Glutamatergic neuron (in vitro differentiated cells): ENCODE data around the gene GALNT7. TPM values are rescaled to one million over a fixed set of nuclear protein-coding genes. Genes with fewer than 3 reads are reported as not detected.

ENCODE experiments used
- DNase-seq: peaks from one replicate; pipeline ENCODE4 v3.0.0; 2022
- H3K27ac Mint-ChIP-seq: one replicate; pipeline ENCODE4 v1.8.0; 2020; ENCODE audit warnings: mild to moderate bottlenecking, mixed read lengths, inconsistent platforms; ENCODE audit not compliant: unreplicated experiment
- H3K27me3 Mint-ChIP-seq: one replicate; pipeline ENCODE4 v1.8.0; 2020; ENCODE audit warnings: mild to moderate bottlenecking, moderate library complexity, mixed read lengths, inconsistent platforms; ENCODE audit not compliant: unreplicated experiment
- H3K36me3 Mint-ChIP-seq: one replicate; pipeline ENCODE4 v1.8.0; 2020; ENCODE audit warnings: mild to moderate bottlenecking, mixed read lengths, inconsistent platforms; ENCODE audit not compliant: unreplicated experiment
- H3K4me1 Mint-ChIP-seq: one replicate; pipeline ENCODE4 v1.8.0; 2020; ENCODE audit warnings: mild to moderate bottlenecking, low read depth, mixed read lengths, inconsistent platforms; ENCODE audit not compliant: unreplicated experiment
- H3K4me3 Mint-ChIP-seq: one replicate; pipeline ENCODE4 v1.8.0; 2020; ENCODE audit warnings: mild to moderate bottlenecking, mixed read lengths, inconsistent platforms; ENCODE audit not compliant: unreplicated experiment
- H3K9me3 Mint-ChIP-seq: one replicate; pipeline ENCODE4 v1.8.0; 2020; ENCODE audit warnings: mild to moderate bottlenecking, moderate library complexity, mixed read lengths, inconsistent platforms; ENCODE audit not compliant: unreplicated experiment
- total RNA-seq: library from RNA; stranded (reverse); fragmentation: NEBNext Ultra II Directional; extraction: Animal tissue kit (Norgen Biotek cat#: 25700); gene quantifications from one replicate; pipeline ENCODE4 v1.2.1, GENCODE V29; 2021; ENCODE audit not compliant: unreplicated experiment
- TF ChIP-seq, protein P1 (sequence below): fragments of 200-600 bp; sonication (generic); IDR thresholded peaks from one replicate; pipeline ENCODE4 v1.5.0; 2021; ENCODE audit not compliant: partially characterized antibody, unreplicated experiment

Gene GALNT7
- total RNA-seq, 1 donor from 2014 or later, result 17.9 TPM

DNA sequence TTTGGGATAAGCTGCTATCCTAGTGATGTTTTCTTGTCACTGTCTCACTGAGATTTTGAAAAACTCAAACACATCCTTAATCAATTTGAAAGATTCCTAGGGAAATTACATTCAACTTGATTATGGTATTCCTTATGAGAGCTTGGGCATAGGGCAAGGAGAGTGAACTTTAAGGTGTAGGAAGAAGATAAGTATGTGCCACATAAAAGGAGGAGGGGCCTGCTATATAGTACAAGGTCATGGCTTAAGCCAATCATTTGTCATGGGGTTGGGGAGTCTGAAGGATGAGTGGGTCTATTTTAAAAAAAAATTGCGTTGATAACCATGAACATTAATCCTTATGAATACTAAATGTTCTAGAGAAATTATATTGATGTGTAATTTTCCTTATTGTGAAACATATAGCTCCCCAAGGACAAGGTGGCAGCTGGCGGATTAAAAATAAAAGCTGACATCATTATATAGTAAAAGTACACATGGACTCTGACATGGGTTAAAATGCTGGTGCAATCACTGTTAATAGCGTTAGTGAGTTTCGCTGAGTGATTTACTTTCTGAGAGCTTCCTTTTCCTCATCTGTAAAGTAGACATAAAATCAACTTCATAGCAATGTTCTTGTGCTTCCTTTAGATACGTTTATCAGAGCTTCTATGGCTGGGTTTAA lies 17.4 kb downstream of the GALNT7 start:
- Mint-ChIP-seq H3K9me3 (no peaks in the 10 kb centered on the region), H3K36me3 (no peaks in the 10 kb centered on the region), H3K27me3 (peaks cover 2% of the 10 kb centered on the region), H3K4me3 (no peak overlapping the region), H3K27ac (no peak overlapping the region), H3K4me1 (peaks cover 5% of the 10 kb centered on the region)
- TF ChIP-seq, protein P1, sequence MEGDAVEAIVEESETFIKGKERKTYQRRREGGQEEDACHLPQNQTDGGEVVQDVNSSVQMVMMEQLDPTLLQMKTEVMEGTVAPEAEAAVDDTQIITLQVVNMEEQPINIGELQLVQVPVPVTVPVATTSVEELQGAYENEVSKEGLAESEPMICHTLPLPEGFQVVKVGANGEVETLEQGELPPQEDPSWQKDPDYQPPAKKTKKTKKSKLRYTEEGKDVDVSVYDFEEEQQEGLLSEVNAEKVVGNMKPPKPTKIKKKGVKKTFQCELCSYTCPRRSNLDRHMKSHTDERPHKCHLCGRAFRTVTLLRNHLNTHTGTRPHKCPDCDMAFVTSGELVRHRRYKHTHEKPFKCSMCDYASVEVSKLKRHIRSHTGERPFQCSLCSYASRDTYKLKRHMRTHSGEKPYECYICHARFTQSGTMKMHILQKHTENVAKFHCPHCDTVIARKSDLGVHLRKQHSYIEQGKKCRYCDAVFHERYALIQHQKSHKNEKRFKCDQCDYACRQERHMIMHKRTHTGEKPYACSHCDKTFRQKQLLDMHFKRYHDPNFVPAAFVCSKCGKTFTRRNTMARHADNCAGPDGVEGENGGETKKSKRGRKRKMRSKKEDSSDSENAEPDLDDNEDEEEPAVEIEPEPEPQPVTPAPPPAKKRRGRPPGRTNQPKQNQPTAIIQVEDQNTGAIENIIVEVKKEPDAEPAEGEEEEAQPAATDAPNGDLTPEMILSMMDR, result no peak
- no peak for DNase-seq

DNA sequence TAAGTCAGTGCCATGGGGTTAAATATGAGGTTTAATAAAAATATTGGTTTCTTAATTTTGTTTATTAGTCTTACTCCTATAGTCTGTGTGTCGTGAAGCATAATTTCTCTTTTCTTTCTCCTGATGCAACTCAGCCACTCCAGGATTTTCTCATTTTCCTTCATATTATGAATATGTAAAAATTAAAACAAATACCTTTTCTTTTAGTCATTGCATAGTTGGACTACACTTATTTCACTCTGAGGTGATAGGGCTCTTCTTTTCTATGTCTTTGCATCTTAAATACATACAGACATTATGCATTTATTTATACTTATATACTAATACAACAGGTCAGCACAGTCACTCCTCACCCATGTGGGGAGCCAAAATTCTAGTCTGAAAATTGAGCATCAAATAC lies 19.1 kb downstream of the GALNT7 start:
- no peak overlapping the region for H3K27ac Mint-ChIP-seq
- H3K4me1 Mint-ChIP-seq, result peaks cover 12% of the 10 kb centered on the region
- TF ChIP-seq, protein P1, result no peak
- no peaks in the 10 kb centered on the region for H3K9me3 Mint-ChIP-seq
- no peak for DNase-seq
- no peak overlapping the region for H3K4me3 Mint-ChIP-seq
- H3K27me3 Mint-ChIP-seq, result peaks cover 2% of the 10 kb centered on the region
- H3K36me3 Mint-ChIP-seq, result no peaks in the 10 kb centered on the region

DNA sequence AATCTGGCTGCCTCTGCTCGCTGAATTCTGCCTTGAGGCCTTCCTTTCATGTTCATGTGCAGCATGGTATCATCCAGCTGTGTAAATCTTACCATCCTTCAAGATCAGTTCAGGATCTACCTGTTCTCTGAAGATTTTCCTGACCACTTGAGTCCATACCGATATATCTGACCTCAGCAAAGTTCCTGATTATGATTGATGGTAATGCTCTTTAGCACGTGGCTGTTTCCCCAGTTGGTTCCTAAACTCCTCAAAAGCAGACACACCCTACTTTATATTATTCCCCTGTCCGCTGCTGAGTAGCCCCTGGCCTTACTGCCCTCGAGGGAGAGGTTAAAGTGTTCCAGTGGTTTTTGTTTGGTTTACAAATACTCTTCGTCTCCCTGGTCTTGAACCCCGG lies 20.0 kb downstream of the GALNT7 start:
- no peak for DNase-seq
- H3K36me3 Mint-ChIP-seq, result no peaks in the 10 kb centered on the region
- no peaks in the 10 kb centered on the region for H3K27me3 Mint-ChIP-seq
- peaks cover 12% of the 10 kb centered on the region for H3K4me1 Mint-ChIP-seq
- H3K9me3 Mint-ChIP-seq, result no peaks in the 10 kb centered on the region
- H3K4me3 Mint-ChIP-seq, result no peak overlapping the region
- TF ChIP-seq, protein P1, result no peak
- no peak overlapping the region for H3K27ac Mint-ChIP-seq

DNA sequence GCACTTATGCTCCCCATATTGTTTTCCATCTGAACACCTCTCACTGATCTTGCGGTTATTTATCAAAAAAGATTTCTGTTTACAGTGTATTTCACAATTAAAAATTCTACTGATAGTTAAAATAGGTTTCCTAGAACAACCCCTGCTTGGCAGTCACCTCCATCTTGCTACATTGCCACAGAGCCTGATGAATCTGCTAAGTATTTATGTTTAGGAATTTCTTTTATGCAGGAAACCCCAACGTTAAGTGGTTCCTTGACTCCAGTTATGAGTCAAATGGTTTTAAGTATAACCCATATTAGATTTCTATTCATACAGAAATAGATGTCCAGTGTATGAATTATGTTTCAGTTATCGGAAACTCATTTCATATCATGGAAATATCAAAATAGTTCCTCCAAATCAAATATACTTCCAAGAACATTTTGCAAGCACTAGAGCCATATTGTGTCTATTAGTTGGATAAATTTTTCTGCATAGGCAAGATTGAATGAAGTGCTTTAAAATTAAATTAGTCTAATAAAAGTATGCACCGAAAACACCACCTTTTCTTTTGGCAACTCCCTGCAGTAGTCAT lies 20.6 kb downstream of the GALNT7 start:
- Mint-ChIP-seq H3K27me3 (no peaks in the 10 kb centered on the region), H3K4me1 (peaks cover 12% of the 10 kb centered on the region), H3K9me3 (no peaks in the 10 kb centered on the region), H3K27ac (no peak overlapping the region), H3K4me3 (no peak overlapping the region), H3K36me3 (no peaks in the 10 kb centered on the region)
- TF ChIP-seq, protein P1, result no peak
- DNase-seq, result no peak

- H3K4me3 Mint-ChIP-seq, result no peak overlapping the region
- no peak for DNase-seq
- TF ChIP-seq, protein P1, result no peak
- no peaks in the 10 kb centered on the region for H3K9me3 Mint-ChIP-seq
- no peak overlapping the region for H3K27ac Mint-ChIP-seq
- H3K36me3 Mint-ChIP-seq, result no peaks in the 10 kb centered on the region
- H3K4me1 Mint-ChIP-seq, result peaks cover 12% of the 10 kb centered on the region
- no peaks in the 10 kb centered on the region for H3K27me3 Mint-ChIP-seq
These were observed 23.0 kb downstream of the GALNT7 start for GRCh38 chr4:173191623-173192041.
